ENCODE results near the gene PTPRM. TPM values are rescaled to one million over a fixed set of nuclear protein-coding genes. Genes with fewer than 3 reads are reported as not detected.

PTPRM gene
- total RNA-seq, 4 donors from 2014 or later = 22.5 to 92.5 (median 39.2) TPM

DNA sequence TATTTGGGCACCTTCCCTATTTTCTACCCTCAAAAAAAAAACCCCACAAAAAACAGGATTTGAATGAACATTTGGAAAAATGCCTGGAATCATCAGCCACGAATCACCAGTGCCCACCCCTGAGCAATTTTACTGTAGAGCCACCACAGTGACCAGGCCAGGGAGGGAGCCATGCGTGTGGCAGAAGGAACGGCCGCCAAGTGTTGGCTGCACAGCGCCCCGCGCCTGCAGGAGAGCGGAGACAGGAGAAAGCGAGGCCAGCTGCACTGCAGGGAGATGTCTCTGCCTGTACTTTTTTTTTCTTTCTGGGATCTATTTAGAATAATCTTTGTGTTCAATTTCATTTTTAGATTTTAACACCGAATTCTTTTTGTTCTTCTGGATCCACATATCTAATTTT, 772.8 kb downstream of the PTPRM start:
- in situ Hi-C loops (cut with MboI; ENCODE audit: low pct_ligation_motif_present in 1 of 4, low pct_unique_long_range_greater_than_20kb in 1 of 4, low sequenced_read_pairs in 3 of 4) (no loop called here), intact Hi-C loops (cut with DNase I; ENCODE audit: low total_unique reads) (no loop called here)
- H3K27me3 ChIP-seq = no peaks in the 10 kb centered on the region
- no peaks in the 10 kb centered on the region for H3K36me3 ChIP-seq
- peaks cover 0 to 6% (median 0%) of the 10 kb centered on the region in 4 donors for H3K4me1 ChIP-seq
- no peak overlapping the region for H3K27ac ChIP-seq
- no peaks in the 10 kb centered on the region for H3K9me3 ChIP-seq
- H3K4me3 ChIP-seq = no peak overlapping the region
- DNase-seq = no peak
- 87% methylated on average over 9 to 10 of the region's 10 CpGs for WGBS, 2 donors (ENCODE audit: low coverage in 1 of 2)
- TF ChIP-seq POLR2A (IDR thresholded peaks at IDR 0.05) (no peak), POLR2AphosphoS5 (IDR thresholded peaks at IDR 0.05) (no peak), EP300 (IDR thresholded peaks at IDR 0.05; ENCODE audit: low read depth) (no peak)
- TF ChIP-seq, protein P1, sequence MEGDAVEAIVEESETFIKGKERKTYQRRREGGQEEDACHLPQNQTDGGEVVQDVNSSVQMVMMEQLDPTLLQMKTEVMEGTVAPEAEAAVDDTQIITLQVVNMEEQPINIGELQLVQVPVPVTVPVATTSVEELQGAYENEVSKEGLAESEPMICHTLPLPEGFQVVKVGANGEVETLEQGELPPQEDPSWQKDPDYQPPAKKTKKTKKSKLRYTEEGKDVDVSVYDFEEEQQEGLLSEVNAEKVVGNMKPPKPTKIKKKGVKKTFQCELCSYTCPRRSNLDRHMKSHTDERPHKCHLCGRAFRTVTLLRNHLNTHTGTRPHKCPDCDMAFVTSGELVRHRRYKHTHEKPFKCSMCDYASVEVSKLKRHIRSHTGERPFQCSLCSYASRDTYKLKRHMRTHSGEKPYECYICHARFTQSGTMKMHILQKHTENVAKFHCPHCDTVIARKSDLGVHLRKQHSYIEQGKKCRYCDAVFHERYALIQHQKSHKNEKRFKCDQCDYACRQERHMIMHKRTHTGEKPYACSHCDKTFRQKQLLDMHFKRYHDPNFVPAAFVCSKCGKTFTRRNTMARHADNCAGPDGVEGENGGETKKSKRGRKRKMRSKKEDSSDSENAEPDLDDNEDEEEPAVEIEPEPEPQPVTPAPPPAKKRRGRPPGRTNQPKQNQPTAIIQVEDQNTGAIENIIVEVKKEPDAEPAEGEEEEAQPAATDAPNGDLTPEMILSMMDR (IDR thresholded peaks at IDR 0.05) = no peak

DNA sequence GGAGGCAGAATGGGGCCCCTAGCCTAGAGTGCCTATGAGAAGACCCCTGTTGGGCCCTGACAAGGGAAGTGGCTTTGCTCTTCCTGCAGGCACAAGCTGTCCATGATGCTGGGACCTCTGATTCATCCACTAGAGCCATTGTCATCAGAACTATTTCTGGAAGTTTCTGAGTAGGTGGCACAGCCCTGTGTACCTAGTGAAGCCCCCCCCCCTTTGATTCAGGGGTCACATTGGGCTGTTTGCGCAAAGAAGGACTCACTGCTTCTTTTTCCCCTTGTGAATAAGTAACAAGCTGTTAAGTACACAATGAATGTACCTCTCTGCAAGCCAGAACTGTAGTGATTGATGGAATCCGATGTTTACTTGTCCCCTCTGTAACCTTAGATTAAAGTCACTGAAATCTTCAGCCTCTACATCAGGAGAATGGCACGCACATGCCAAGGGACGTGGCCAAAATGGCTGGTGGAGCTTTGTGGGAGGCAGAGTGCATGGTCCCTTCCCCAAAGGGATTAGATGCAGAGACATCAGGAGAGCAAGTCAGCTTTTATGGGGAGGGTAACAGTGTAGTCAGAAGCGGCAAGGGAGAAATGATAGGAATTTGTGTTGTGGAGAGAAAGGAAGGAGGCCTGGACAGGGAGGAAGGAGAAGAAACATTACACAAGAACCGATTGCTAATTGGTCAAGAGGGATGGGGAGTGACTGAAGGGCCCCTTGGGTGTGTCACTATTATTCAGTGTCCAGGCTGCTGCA, 774.5 kb downstream of the PTPRM start:
- intact Hi-C loops (cut with DNase I; ENCODE audit: low total_unique reads) (no loop called here), in situ Hi-C loops (cut with MboI; ENCODE audit: low pct_ligation_motif_present in 1 of 4, low pct_unique_long_range_greater_than_20kb in 1 of 4, low sequenced_read_pairs in 3 of 4) (no loop called here)
- Histone ChIP-seq H3K27ac (no peak overlapping the region), H3K36me3 (no peaks in the 10 kb centered on the region), H3K9me3 (no peaks in the 10 kb centered on the region), H3K4me1 (peaks cover 0 to 6% (median 0%) of the 10 kb centered on the region in 4 donors), H3K27me3 (no peaks in the 10 kb centered on the region), H3K4me3 (no peak overlapping the region)
- no peak for DNase-seq
- TF ChIP-seq EP300 (IDR thresholded peaks at IDR 0.05; ENCODE audit: low read depth) = no peak
- TF ChIP-seq, protein P1 (IDR thresholded peaks at IDR 0.05) = no peak
- TF ChIP-seq POLR2AphosphoS5 (IDR thresholded peaks at IDR 0.05) = no peak
- 59 to 61% methylated on average over 3 to 6 of the region's 6 CpGs for WGBS, 2 donors (ENCODE audit: low coverage in 1 of 2)

DNA sequence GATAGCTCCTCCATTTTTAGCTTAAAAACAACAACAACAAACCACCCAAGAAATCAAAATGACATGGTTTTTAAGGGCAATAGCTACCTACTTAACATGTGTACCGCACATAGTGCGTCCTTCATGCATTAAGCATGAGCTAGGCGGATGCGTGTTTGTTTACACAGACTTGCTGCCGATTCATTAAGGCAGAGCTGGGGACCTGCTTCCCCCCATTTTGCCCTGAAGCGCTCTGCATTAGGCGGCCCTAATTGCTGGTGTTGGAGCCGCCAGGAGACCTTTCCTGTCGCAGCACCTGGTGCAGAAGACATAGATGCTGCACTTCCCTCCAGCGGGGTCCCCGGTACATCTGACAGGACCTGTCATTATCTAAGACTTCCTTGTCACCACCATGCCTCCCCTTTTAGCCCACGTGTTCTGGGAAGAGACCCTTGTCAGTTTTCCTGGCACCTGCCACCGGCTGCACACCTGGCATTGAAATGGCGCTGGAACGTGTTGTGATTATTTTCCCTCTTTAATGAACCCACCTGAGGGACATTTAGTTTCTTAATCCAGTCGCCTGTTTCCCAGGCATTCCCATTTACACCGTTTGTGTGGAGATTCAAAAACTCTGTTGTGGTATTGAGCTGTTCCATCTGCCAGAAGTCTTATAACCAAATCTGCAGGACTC, 781.1 kb downstream of the PTPRM start:
- 91 to 96% methylated on average over 10 to 17 of the region's 17 CpGs for WGBS, 2 donors (ENCODE audit: low coverage in 1 of 2)
- no peak for DNase-seq
- intact Hi-C loops (cut with DNase I; ENCODE audit: low total_unique reads) = no loop called here

More for the DNA sequence above, 781.1 kb downstream of the PTPRM start:
- no peak overlapping the region for H3K27ac ChIP-seq
- H3K4me3 ChIP-seq = no peak overlapping the region
- H3K4me1 ChIP-seq = no peaks in the 10 kb centered on the region
- no peaks in the 10 kb centered on the region for H3K27me3 ChIP-seq
- no peak for TF ChIP-seq POLR2A (IDR thresholded peaks at IDR 0.05)
- TF ChIP-seq, protein P1 (IDR thresholded peaks at IDR 0.05) = no peak
- TF ChIP-seq EP300 (IDR thresholded peaks at IDR 0.05; ENCODE audit: low read depth) = no peak
- TF ChIP-seq POLR2AphosphoS5 (IDR thresholded peaks at IDR 0.05) = no peak
- no peaks in the 10 kb centered on the region for H3K36me3 ChIP-seq
- in situ Hi-C loops (cut with MboI; ENCODE audit: low pct_ligation_motif_present in 1 of 4, low pct_unique_long_range_greater_than_20kb in 1 of 4, low sequenced_read_pairs in 3 of 4) = no loop called here
- no peaks in the 10 kb centered on the region for H3K9me3 ChIP-seq
